GM18868 (cell line): ENCODE data around the gene GPR4.
"Not testable (repeated sequence)": the region's sequence is repeated elsewhere in the genome, so short reads cannot be mapped to it uniquely, and the experiment has no call there.

ENCODE experiments used
- ATAC-seq: cut with Tn5 transposase; IDR thresholded peaks from one replicate; pipeline ENCODE4 v1.9.1; 2021; ENCODE audit warnings: mild to moderate bottlenecking, moderate library complexity; ENCODE audit not compliant: unreplicated experiment

GPR4 gene

GRCh38 chr19:45623984-45624383 is 22.0 kb upstream of the GPR4 start:
- ATAC-seq: no peak

- ATAC-seq: no peak
Measured at GRCh38 chr19:45621976-45622503, 20.0 kb upstream of the GPR4 start.

GRCh38 chr19:45621389-45621788 is 19.4 kb upstream of the GPR4 start:
- ATAC-seq: no peak

- no peak for ATAC-seq
Measured at GRCh38 chr19:45616704-45617017, 14.6 kb upstream of the GPR4 start.

GRCh38 chr19:45615795-45616703 is 14.0 kb upstream of the GPR4 start:
- ATAC-seq: peak; percentile 63

GRCh38 chr19:45615056-45615455 is 13.0 kb upstream of the GPR4 start:
- ATAC-seq: not testable (repeated sequence)

- ATAC-seq: peak; percentile 70
Measured at GRCh38 chr19:45613926-45614725, 12.1 kb upstream of the GPR4 start.

GRCh38 chr19:45608948-45609347 is 6.9 kb upstream of the GPR4 start:
- no peak for ATAC-seq

- no peak for ATAC-seq
Measured at GRCh38 chr19:45607071-45608029, 5.3 kb upstream of the GPR4 start.

GRCh38 chr19:45601115-45601514 is 897 bp downstream of the GPR4 start:
- no peak for ATAC-seq

GRCh38 chr19:45600340-45600885 is 1.6 kb downstream of the GPR4 start:
- ATAC-seq: no peak

- no peak for ATAC-seq
Measured at GRCh38 chr19:45599286-45599685, 2.7 kb downstream of the GPR4 start.

- no peak for ATAC-seq
Measured at GRCh38 chr19:45598267-45599001, 3.6 kb downstream of the GPR4 start.

GRCh38 chr19:45597425-45598111 is 4.4 kb downstream of the GPR4 start:
- no peak for ATAC-seq

- no peak for ATAC-seq
Measured at GRCh38 chr19:45595814-45596213, 6.2 kb downstream of the GPR4 start.

GRCh38 chr19:45593520-45593919 is 8.5 kb downstream of the GPR4 start:
- no peak for ATAC-seq

- no peak for ATAC-seq
Measured at GRCh38 chr19:45592366-45592765, 9.6 kb downstream of the GPR4 start.

- no peak for ATAC-seq
Measured at GRCh38 chr19:45591638-45592005, 10.4 kb downstream of the GPR4 start.

GRCh38 chr19:45591004-45591637 is 10.9 kb downstream of the GPR4 start:
- no peak for ATAC-seq
